ENCODE data around the gene CHM. TPM values are rescaled to one million over a fixed set of nuclear protein-coding genes. Genes with fewer than 3 reads are reported as not detected.

The CHM gene
- total and polyA plus RNA-seq, 2 donors (not counting 1 experiment from before 2014, with no cell fraction given) = 13.7 to 25.5 TPM

- H3K27ac Mint-ChIP-seq = no peak overlapping the region
- CTCF ChIA-PET = no interaction called here
- H3K27me3 Mint-ChIP-seq = no peaks in the 10 kb centered on the region
- no peaks in the 10 kb centered on the region for H3K9me3 Mint-ChIP-seq (ENCODE audit: insufficient read depth)
- Histone ChIP-seq H3K79me2 (ENCODE audit: control insufficient read depth, insufficient read depth, low read length) (peaks cover 14% of the 10 kb centered on the region), H3K9me3 (ENCODE audit: control extremely low read depth in 1 of 3, control insufficient read depth in 2 of 3, insufficient read depth in 1 of 3, low read length in 2 of 3) (no peaks in the 10 kb centered on the region), H3K27me3 (replicated peaks in 1 of 4; ENCODE audit: control extremely low read depth in 1 of 4, control insufficient read depth in 3 of 4, insufficient read depth in 4 of 4, low read length in 3 of 4) (no peaks in the 10 kb centered on the region), H3K27ac (ENCODE audit: low read length in 2 of 2) (no peak overlapping the region), H3K4me1 (ENCODE audit: control insufficient read depth in 2 of 2, insufficient read depth in 2 of 2, low read length in 2 of 2) (peaks cover 0 to 6% of the 10 kb centered on the region in 2 donors), H3K4me3 (ENCODE audit: control extremely low read depth in 1 of 5, extremely low read depth in 1 of 5, insufficient read depth in 1 of 5, low read depth in 2 of 5, low read length in 4 of 5) (no peak overlapping the region), H4K20me1 (ENCODE audit: control insufficient read depth, insufficient read depth, low read length, poor library complexity, severe bottlenecking) (no peaks in the 10 kb centered on the region), H2AFZ (ENCODE audit: insufficient read depth, low read depth, low read length, poor library complexity, severe bottlenecking) (no peak overlapping the region), H3K4me2 (replicated peaks; ENCODE audit: low read depth, low read length, poor library complexity, severe bottlenecking) (no peak overlapping the region), H3K9ac (ENCODE audit: low read length) (no peak overlapping the region), H3K36me3 (replicated peaks in 1 of 2; ENCODE audit: control extremely low read depth in 1 of 2, control insufficient read depth in 1 of 2, extremely low read depth in 1 of 2, insufficient read depth in 2 of 2, low read length in 1 of 2) (no peaks in the 10 kb centered on the region)
- TF ChIP-seq EZH2 (IDR thresholded peaks at IDR 0.05; ENCODE audit: borderline replicate concordance, insufficient read depth, low read depth, low read length, poor library complexity, severe bottlenecking) = no peak
- TF ChIP-seq, protein P1, sequence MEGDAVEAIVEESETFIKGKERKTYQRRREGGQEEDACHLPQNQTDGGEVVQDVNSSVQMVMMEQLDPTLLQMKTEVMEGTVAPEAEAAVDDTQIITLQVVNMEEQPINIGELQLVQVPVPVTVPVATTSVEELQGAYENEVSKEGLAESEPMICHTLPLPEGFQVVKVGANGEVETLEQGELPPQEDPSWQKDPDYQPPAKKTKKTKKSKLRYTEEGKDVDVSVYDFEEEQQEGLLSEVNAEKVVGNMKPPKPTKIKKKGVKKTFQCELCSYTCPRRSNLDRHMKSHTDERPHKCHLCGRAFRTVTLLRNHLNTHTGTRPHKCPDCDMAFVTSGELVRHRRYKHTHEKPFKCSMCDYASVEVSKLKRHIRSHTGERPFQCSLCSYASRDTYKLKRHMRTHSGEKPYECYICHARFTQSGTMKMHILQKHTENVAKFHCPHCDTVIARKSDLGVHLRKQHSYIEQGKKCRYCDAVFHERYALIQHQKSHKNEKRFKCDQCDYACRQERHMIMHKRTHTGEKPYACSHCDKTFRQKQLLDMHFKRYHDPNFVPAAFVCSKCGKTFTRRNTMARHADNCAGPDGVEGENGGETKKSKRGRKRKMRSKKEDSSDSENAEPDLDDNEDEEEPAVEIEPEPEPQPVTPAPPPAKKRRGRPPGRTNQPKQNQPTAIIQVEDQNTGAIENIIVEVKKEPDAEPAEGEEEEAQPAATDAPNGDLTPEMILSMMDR (IDR thresholded peaks at IDR 0.05) = no peak
- no peak for ATAC-seq (ENCODE audit: low read depth)
- no peak for DNase-seq
- no CpG with 5 or more reads among the region's 1 CpG for WGBS (ENCODE audit: insufficient coverage)
- POLR2A ChIA-PET = no interaction called here
- intact Hi-C loops (cut with micrococcal nuclease) = no loop called here
- no peak overlapping the region for H3K4me3 Mint-ChIP-seq
- H3K4me1 Mint-ChIP-seq = peaks cover 33% of the 10 kb centered on the region
Observed at GRCh38 chrX:85994797-85995196, 52.6 kb downstream of the CHM start.

DNA sequence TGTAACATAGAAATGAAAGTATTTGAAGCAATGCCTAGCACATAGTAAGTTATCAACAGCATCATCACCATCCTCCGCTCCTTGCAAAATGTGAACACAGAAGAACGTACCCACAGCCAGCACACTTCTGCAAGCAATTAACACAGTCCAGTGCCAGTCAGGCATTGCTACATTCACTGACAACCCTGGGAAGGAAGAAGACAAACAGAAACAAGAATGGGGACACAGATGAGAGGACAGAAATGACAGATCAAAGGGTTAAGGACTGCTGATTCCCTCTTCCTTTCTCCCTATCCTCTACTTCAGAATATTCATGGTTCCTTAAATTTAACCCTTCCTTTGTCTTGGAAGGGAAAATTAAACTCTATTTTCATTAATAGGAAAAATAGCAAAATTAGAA is 53.1 kb downstream of the CHM start:
- ChIA-PET POLR2A (no interaction called here), CTCF (no interaction called here)
- ATAC-seq (ENCODE audit: low read depth) = no peak
- Histone ChIP-seq H3K27ac (ENCODE audit: low read length in 2 of 2) (no peak overlapping the region), H3K4me2 (replicated peaks; ENCODE audit: low read depth, low read length, poor library complexity, severe bottlenecking) (no peak overlapping the region), H3K27me3 (replicated peaks in 1 of 4; ENCODE audit: control extremely low read depth in 1 of 4, control insufficient read depth in 3 of 4, insufficient read depth in 4 of 4, low read length in 3 of 4) (no peaks in the 10 kb centered on the region), H4K20me1 (ENCODE audit: control insufficient read depth, insufficient read depth, low read length, poor library complexity, severe bottlenecking) (no peaks in the 10 kb centered on the region), H3K4me3 (ENCODE audit: control extremely low read depth in 1 of 5, extremely low read depth in 1 of 5, insufficient read depth in 1 of 5, low read depth in 2 of 5, low read length in 4 of 5) (no peak overlapping the region), H3K79me2 (ENCODE audit: control insufficient read depth, insufficient read depth, low read length) (peaks cover 14% of the 10 kb centered on the region), H3K9ac (ENCODE audit: low read length) (no peak overlapping the region), H3K9me3 (ENCODE audit: control extremely low read depth in 1 of 3, control insufficient read depth in 2 of 3, insufficient read depth in 1 of 3, low read length in 2 of 3) (no peaks in the 10 kb centered on the region), H3K4me1 (ENCODE audit: control insufficient read depth in 2 of 2, insufficient read depth in 2 of 2, low read length in 2 of 2) (peaks cover 0 to 6% of the 10 kb centered on the region in 2 donors), H3K36me3 (replicated peaks in 1 of 2; ENCODE audit: control extremely low read depth in 1 of 2, control insufficient read depth in 1 of 2, extremely low read depth in 1 of 2, insufficient read depth in 2 of 2, low read length in 1 of 2) (no peaks in the 10 kb centered on the region), H2AFZ (ENCODE audit: insufficient read depth, low read depth, low read length, poor library complexity, severe bottlenecking) (no peak overlapping the region)
- intact Hi-C loops (cut with micrococcal nuclease) = no loop called here
- Mint-ChIP-seq H3K4me1 (peaks cover 39% of the 10 kb centered on the region), H3K27me3 (no peaks in the 10 kb centered on the region), H3K4me3 (no peak overlapping the region), H3K27ac (no peak overlapping the region), H3K9me3 (ENCODE audit: insufficient read depth) (no peaks in the 10 kb centered on the region)
- no peak for DNase-seq
- TF ChIP-seq EZH2 (IDR thresholded peaks at IDR 0.05; ENCODE audit: borderline replicate concordance, insufficient read depth, low read depth, low read length, poor library complexity, severe bottlenecking) = no peak
- TF ChIP-seq, protein P1 (IDR thresholded peaks at IDR 0.05) = no peak
- WGBS (ENCODE audit: insufficient coverage) = no CpG with 5 or more reads among the region's 2 CpGs

Measured in B cell (primary cell).